DOHH2 (cell line): Measurements from ENCODE around the gene MLIP.

Source experiments
- H3F3A ChIP-seq: fragments of 200-600 bp; sonication (generic), shearing (Covaris generic); 2 replicates; pipeline ENCODE4 v1.6.0; 2016; ENCODE audit warnings: antibody characterized with exemption, mild to moderate bottlenecking; ENCODE audit not compliant: control insufficient read depth, insufficient read depth
- H3K27ac ChIP-seq: fragments of 200-600 bp; sonication (generic); 2 replicates; pipeline ENCODE4 v1.5.1; 2014; ENCODE audit warnings: low read depth, mild to moderate bottlenecking, low read length, moderate library complexity
- H3K27me3 ChIP-seq: fragments of 200-600 bp; sonication (generic); 2 replicates; pipeline ENCODE4 v1.6.1; 2014; ENCODE audit warnings: mild to moderate bottlenecking, low read length, mixed read lengths; ENCODE audit not compliant: control insufficient read depth
- H3K36me3 ChIP-seq: fragments of 200-600 bp; sonication (generic); 2 replicates; pipeline ENCODE4 v1.6.1; 2014; ENCODE audit warnings: mild to moderate bottlenecking, low read length, moderate library complexity, mixed read lengths; ENCODE audit not compliant: control insufficient read depth
- H3K4me1 ChIP-seq: fragments of 200-600 bp; sonication (generic); 2 replicates; pipeline ENCODE4 v1.6.1; 2014; ENCODE audit warnings: mild to moderate bottlenecking, low read length, mixed read lengths; ENCODE audit not compliant: control insufficient read depth
- H3K4me2 ChIP-seq: fragments of 200-600 bp; sonication (generic); 2 replicates; pipeline ENCODE4 v1.6.0; 2014; ENCODE audit warnings: mild to moderate bottlenecking, low read length, moderate library complexity
- H3K4me3 ChIP-seq: fragments of 200-600 bp; sonication (generic); 2 replicates; pipeline ENCODE4 v1.5.1; 2014; ENCODE audit warnings: mild to moderate bottlenecking, low read length, mixed read lengths
- H3K79me2 ChIP-seq: fragments of 200-600 bp; sonication (generic); 2 replicates; pipeline ENCODE4 v1.6.1; 2014; ENCODE audit warnings: mild to moderate bottlenecking, low read length, mixed read lengths; ENCODE audit not compliant: control insufficient read depth
- H3K9me2 ChIP-seq: fragments of 200-600 bp; sonication (generic); replicated peaks from 2 replicates; pipeline ENCODE4 v1.6.1; 2014; ENCODE audit warnings: mild to moderate bottlenecking, low read length, mixed read lengths; ENCODE audit not compliant: control insufficient read depth
- H3K9me3 ChIP-seq: fragments of 200-600 bp; sonication (generic); 2 replicates; pipeline ENCODE4 v1.6.1; 2014; ENCODE audit warnings: antibody characterized with exemption, low read length, mixed read lengths; ENCODE audit not compliant: control insufficient read depth, insufficient read depth
- H4K20me1 ChIP-seq: fragments of 200-600 bp; sonication (generic); 2 replicates; pipeline ENCODE4 v1.6.0; 2014; ENCODE audit warnings: low read depth, mild to moderate bottlenecking, antibody characterized with exemption, low read length, moderate library complexity; ENCODE audit not compliant: control insufficient read depth, insufficient read depth
- CTCF ChIP-seq: fragments of 200-600 bp; sonication (generic); IDR thresholded peaks from one replicate; pipeline ENCODE4 v1.5.1; 2014; ENCODE audit warnings: antibody characterized with exemption, mild to moderate bottlenecking, low read depth, low read length; ENCODE audit not compliant: poor library complexity, severe bottlenecking
- EZH2phosphoT487 ChIP-seq: fragments of 200-600 bp; sonication (generic); IDR thresholded peaks from 2 replicates; pipeline ENCODE4 v1.6.1; 2017; ENCODE audit warnings: borderline replicate concordance, mild to moderate bottlenecking, antibody characterized with exemption, low read length, moderate library complexity, mixed read lengths

The MLIP gene

GRCh38 chr6:54111341-54112045, at the start of gene MLIP:
MLIP (plus strand) TSS chr6:54111443; CDS start chr6:54111480, 37 bp downstream.
- TF ChIP-seq CTCF (no peak), EZH2phosphoT487 (no peak)
- Histone ChIP-seq H4K20me1 (no peaks in the 10 kb centered on the region), H3K4me3 (no peak within 1 kb of the TSS), H3K9me2 (no peaks in the 10 kb centered on the region), H3K4me1 (no peaks in the 10 kb centered on the region), H3K27me3 (no peaks in the 10 kb centered on the region), H3K36me3 (no peaks in the 10 kb centered on the region), H3K4me2 (no peak within 1 kb of the TSS), H3F3A (no peaks in the 10 kb centered on the region), H3K27ac (no peak within 1 kb of the TSS), H3K9me3 (no peaks in the 10 kb centered on the region; the same call in 1 of the 2 replicates), H3K79me2 (no peaks in the 10 kb centered on the region)

GRCh38 chr6:54063228-54063539, 48.1 kb upstream of the MLIP start:
- TF ChIP-seq CTCF (no peak), EZH2phosphoT487 (no peak)
- Histone ChIP-seq H3K79me2 (no peaks in the 10 kb centered on the region), H3K4me1 (no peaks in the 10 kb centered on the region), H3K9me2 (no peaks in the 10 kb centered on the region), H3K9me3 (no peaks in the 10 kb centered on the region), H3K27ac (no peak overlapping the region), H3K36me3 (no peaks in the 10 kb centered on the region), H3K4me2 (no peak overlapping the region), H4K20me1 (no peaks in the 10 kb centered on the region), H3K4me3 (no peak overlapping the region), H3F3A (no peaks in the 10 kb centered on the region), H3K27me3 (no peaks in the 10 kb centered on the region)

GRCh38 chr6:54068694-54069093, 42.5 kb upstream of the MLIP start:
- no peak for TF ChIP-seq EZH2phosphoT487
- no peak for TF ChIP-seq CTCF
- Histone ChIP-seq H4K20me1 (no peaks in the 10 kb centered on the region), H3K27ac (no peak overlapping the region), H3F3A (no peaks in the 10 kb centered on the region), H3K4me1 (no peaks in the 10 kb centered on the region), H3K4me2 (no peak overlapping the region), H3K27me3 (no peaks in the 10 kb centered on the region), H3K9me2 (no peaks in the 10 kb centered on the region), H3K36me3 (no peaks in the 10 kb centered on the region), H3K9me3 (no peaks in the 10 kb centered on the region), H3K4me3 (no peak overlapping the region), H3K79me2 (no peaks in the 10 kb centered on the region)
